Measurements from ENCODE around the gene DYSF. TPM values are rescaled to one million over a fixed set of nuclear protein-coding genes. Genes with fewer than 3 reads are reported as not detected.

The DYSF gene
- polyA plus RNA-seq, 1 donor from 2014 or later: 0.04 TPM

- H3K36me3 ChIP-seq (ENCODE audit: insufficient read depth, low read length): no peaks in the 10 kb centered on the region
- no peak overlapping the region for H2AFZ ChIP-seq (ENCODE audit: low read depth, low read length)
- H3K27ac ChIP-seq (ENCODE audit: low read length): no peak overlapping the region
- H4K20me1 ChIP-seq (ENCODE audit: insufficient read depth): no peaks in the 10 kb centered on the region
- H3K79me2 ChIP-seq (replicated peaks; ENCODE audit: insufficient read depth, low read length): no peaks in the 10 kb centered on the region
- no peaks in the 10 kb centered on the region for H3F3A ChIP-seq (ENCODE audit: insufficient read depth, low read length, poor library complexity, severe bottlenecking)
- no peak overlapping the region for H3K4me3 ChIP-seq (ENCODE audit: low read length)
- H3K4me2 ChIP-seq (ENCODE audit: low read length): no peak overlapping the region
- H3K9ac ChIP-seq (ENCODE audit: low read length): no peak overlapping the region
- TF ChIP-seq POLR2AphosphoS5 (IDR thresholded peaks at IDR 0.05) (no peak), EP300 (conservative IDR thresholded peaks at IDR 0.05; ENCODE audit: poor library complexity, severe bottlenecking) (no peak), EZH2 (IDR thresholded peaks at IDR 0.05; ENCODE audit: borderline replicate concordance, insufficient read depth, low read length, poor library complexity, severe bottlenecking) (no peak), RAD21 (conservative IDR thresholded peaks at IDR 0.05) (no peak), SMC3 (conservative IDR thresholded peaks at IDR 0.05; ENCODE audit: poor library complexity) (no peak), MXI1 (conservative IDR thresholded peaks at IDR 0.05; ENCODE audit: poor library complexity, severe bottlenecking) (no peak), REST (IDR thresholded peaks at IDR 0.05; ENCODE audit: borderline replicate concordance) (no peak), TAF1 (IDR thresholded peaks at IDR 0.05; ENCODE audit: low read depth) (no peak)
- TF ChIP-seq, protein P1, sequence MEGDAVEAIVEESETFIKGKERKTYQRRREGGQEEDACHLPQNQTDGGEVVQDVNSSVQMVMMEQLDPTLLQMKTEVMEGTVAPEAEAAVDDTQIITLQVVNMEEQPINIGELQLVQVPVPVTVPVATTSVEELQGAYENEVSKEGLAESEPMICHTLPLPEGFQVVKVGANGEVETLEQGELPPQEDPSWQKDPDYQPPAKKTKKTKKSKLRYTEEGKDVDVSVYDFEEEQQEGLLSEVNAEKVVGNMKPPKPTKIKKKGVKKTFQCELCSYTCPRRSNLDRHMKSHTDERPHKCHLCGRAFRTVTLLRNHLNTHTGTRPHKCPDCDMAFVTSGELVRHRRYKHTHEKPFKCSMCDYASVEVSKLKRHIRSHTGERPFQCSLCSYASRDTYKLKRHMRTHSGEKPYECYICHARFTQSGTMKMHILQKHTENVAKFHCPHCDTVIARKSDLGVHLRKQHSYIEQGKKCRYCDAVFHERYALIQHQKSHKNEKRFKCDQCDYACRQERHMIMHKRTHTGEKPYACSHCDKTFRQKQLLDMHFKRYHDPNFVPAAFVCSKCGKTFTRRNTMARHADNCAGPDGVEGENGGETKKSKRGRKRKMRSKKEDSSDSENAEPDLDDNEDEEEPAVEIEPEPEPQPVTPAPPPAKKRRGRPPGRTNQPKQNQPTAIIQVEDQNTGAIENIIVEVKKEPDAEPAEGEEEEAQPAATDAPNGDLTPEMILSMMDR (IDR thresholded peaks at IDR 0.05; ENCODE audit: poor library complexity, severe bottlenecking): no peak
- H3K27me3 ChIP-seq (ENCODE audit: insufficient read depth, low read depth, low read length): no peaks in the 10 kb centered on the region
- H3K9me3 ChIP-seq (ENCODE audit: low read length): no peaks in the 10 kb centered on the region
- H3K9me2 ChIP-seq (ENCODE audit: insufficient read depth, low read length): no peaks in the 10 kb centered on the region
Measured at GRCh38 chr2:71477231-71477691, 23.9 kb downstream of the DYSF start.

GRCh38 chr2:71478806-71479205 lies 25.4 kb downstream of the DYSF start:
- Histone ChIP-seq H3K4me3 (ENCODE audit: low read length) (no peak overlapping the region), H4K20me1 (ENCODE audit: insufficient read depth) (no peaks in the 10 kb centered on the region), H3K9me2 (ENCODE audit: insufficient read depth, low read length) (no peaks in the 10 kb centered on the region), H3K27ac (ENCODE audit: low read length) (no peak overlapping the region), H3K4me2 (ENCODE audit: low read length) (no peak overlapping the region), H3K9me3 (ENCODE audit: low read length) (no peaks in the 10 kb centered on the region), H3K27me3 (ENCODE audit: insufficient read depth, low read depth, low read length) (no peaks in the 10 kb centered on the region), H3K9ac (ENCODE audit: low read length) (no peak overlapping the region), H2AFZ (ENCODE audit: low read depth, low read length) (no peak overlapping the region), H3K79me2 (replicated peaks; ENCODE audit: insufficient read depth, low read length) (no peaks in the 10 kb centered on the region), H3F3A (ENCODE audit: insufficient read depth, low read length, poor library complexity, severe bottlenecking) (no peaks in the 10 kb centered on the region), H3K36me3 (ENCODE audit: insufficient read depth, low read length) (no peaks in the 10 kb centered on the region)
- TF ChIP-seq, protein P1 (IDR thresholded peaks at IDR 0.05; ENCODE audit: poor library complexity, severe bottlenecking): no peak
- no peak for TF ChIP-seq MXI1 (conservative IDR thresholded peaks at IDR 0.05; ENCODE audit: poor library complexity, severe bottlenecking)
- TF ChIP-seq EZH2 (IDR thresholded peaks at IDR 0.05; ENCODE audit: borderline replicate concordance, insufficient read depth, low read length, poor library complexity, severe bottlenecking): no peak
- TF ChIP-seq POLR2AphosphoS5 (IDR thresholded peaks at IDR 0.05): no peak
- TF ChIP-seq REST (IDR thresholded peaks at IDR 0.05; ENCODE audit: borderline replicate concordance): no peak
- TF ChIP-seq TAF1 (IDR thresholded peaks at IDR 0.05; ENCODE audit: low read depth): no peak
- TF ChIP-seq RAD21 (conservative IDR thresholded peaks at IDR 0.05): no peak
- TF ChIP-seq SMC3 (conservative IDR thresholded peaks at IDR 0.05; ENCODE audit: poor library complexity): no peak
- TF ChIP-seq EP300 (conservative IDR thresholded peaks at IDR 0.05; ENCODE audit: poor library complexity, severe bottlenecking): no peak

Measured in neural cell (in vitro differentiated cells).